Left colon (tissue), 2 donors: ENCODE results near the gene NOTCH1. TPM values are rescaled to one million over a fixed set of nuclear protein-coding genes. Genes with fewer than 3 reads are reported as not detected.

Source experiments
- microRNA-seq, 2 donors: library from miRNA; unstranded; fragments of <30 nt; microRNA quantifications; one replicate each; pipeline versions ENCODE4 v1.1.0 to v1.2.0, GENCODE V29; 2020
- total RNA-seq, 2 donors: library from RNA; stranded (reverse); fragmentation: NEBNext Ultra II Directional; extraction: Animal tissue kit (Norgen Biotek cat#: 25700); gene quantifications; one replicate each; pipeline ENCODE4 v1.2.1, GENCODE V29; 2021
- donor health status: DM: no; HTN: no; CAD: no.
- donor health status: DM: yes; HTN: yes; CAD: no.

The NOTCH1 gene
- total RNA-seq, 2 donors from 2014 or later, result 49.5 to 72.2 TPM

Small RNAs within 50 kb of the gene (microRNA-seq; reads per million reads assigned to microRNA genes)
- gene MIR4673 (0 reads per million in 2 donors), gene MIR4674 (0 to 1.6 reads per million in 2 donors)

Other genes with a start within 250 kb of the NOTCH1 start
- under 1 TPM; 0.52 to 0.67 TPM for gene CCDC187, start 242.0 kb downstream of the NOTCH1 start, total RNA-seq
- gene GPSM1, start 218.5 kb downstream of the NOTCH1 start, total RNA-seq, result 1 to 10 TPM; 2.0 to 3.1 TPM
- 10 to 100 TPM in 1 of 2 donors, 1 to 10 TPM in 1; 10.0 to 10.6 TPM for gene DNLZ, start 182.3 kb downstream of the NOTCH1 start, total RNA-seq
- gene CARD9, start 172.4 kb downstream of the NOTCH1 start, total RNA-seq, result 1 to 10 TPM in 1 of 2 donors, under 1 TPM in 1; 0.52 to 1.9 TPM
- gene SNAPC4, start 145.9 kb downstream of the NOTCH1 start, total RNA-seq, result 1 to 10 TPM; 6.7 to 8.1 TPM
- gene ENTR1, start 135.4 kb downstream of the NOTCH1 start, total RNA-seq, result 10 to 100 TPM; 29.8 to 33.2 TPM
- gene PMPCA, start 135.4 kb downstream of the NOTCH1 start, total RNA-seq, result 10 to 100 TPM; 43.4 to 52.5 TPM
- gene INPP5E, start 106.2 kb downstream of the NOTCH1 start, total RNA-seq, result 10 to 100 TPM; 10.5 to 11.0 TPM
- 10 to 100 TPM; 64.2 to 82.4 TPM for gene SEC16A, start 63.0 kb downstream of the NOTCH1 start, total RNA-seq
- 10 to 100 TPM; 14.3 to 17.2 TPM for gene EGFL7, start 116.9 kb upstream of the NOTCH1 start, total RNA-seq
- 100 to 1,000 TPM; 152 to 211 TPM for gene AGPAT2, start 141.4 kb upstream of the NOTCH1 start, total RNA-seq
- gene DIPK1B, start 166.5 kb upstream of the NOTCH1 start, total RNA-seq, result 1 to 10 TPM; 1.3 to 2.1 TPM
- gene LCN10, start 196.9 kb upstream of the NOTCH1 start, total RNA-seq, result 1 to 10 TPM; 1.2 to 2.4 TPM
- 1 to 10 TPM; 1.0 to 3.6 TPM for gene LCN6, start 202.5 kb upstream of the NOTCH1 start, total RNA-seq
- gene LCN8, start 212.2 kb upstream of the NOTCH1 start, total RNA-seq, result under 1 TPM in 1 of 2 donors, not detected in 1; 0.36 TPM
- gene LCN15, start 218.5 kb upstream of the NOTCH1 start, total RNA-seq, result 10 to 100 TPM in 1 of 2 donors, 1 to 10 TPM in 1; 8.0 to 15.9 TPM
- gene TMEM141, start 245.3 kb upstream of the NOTCH1 start, total RNA-seq, result 100 to 1,000 TPM; 239 to 377 TPM